HepG2 (cell line): Measurements from ENCODE around the gene CATSPERE. TPM values are rescaled to one million over a fixed set of nuclear protein-coding genes. Genes with fewer than 3 reads are reported as not detected.
"Not testable (repeated sequence)": the region's sequence is repeated elsewhere in the genome, so short reads cannot be mapped to it uniquely, and the experiment has no call there.

Source experiments
- ATAC-seq: fragments of 200-7000 bp; cut with Tn5 transposase; 3 replicates; pipeline ENCODE4 v1.9.1; 2020; ENCODE audit warnings: mild to moderate bottlenecking, moderate library complexity
- BruUV-seq: library from RNA; stranded (reverse); fragments of 400-500 nt; replicated peaks from 2 replicates; lab custom pipeline; 2021; lab: Mats Ljungman, UMichigan
- CTCF ChIA-PET: fragments of 300-600 bp; formaldehyde crosslinking; extraction: SDS; loops from one replicate; lab custom pipeline; 2021; ENCODE audit warnings: low total read pairs, inconsistent platforms, low intra/inter-chr PET ratio; lab: Yijun Ruan, JAX
- POLR2A ChIA-PET: fragments of 350-600 bp; sonication (Branson Sonifier 250); formaldehyde crosslinking; loops from one replicate; lab custom pipeline; 2020; ENCODE audit warnings: antibody characterized with exemption, inconsistent platforms; lab: Yijun Ruan, JAX
- DNase-seq: peaks from one replicate; pipeline ENCODE4 v3.0.0-alpha.2; 2015; ENCODE audit warnings: low spot score
- FAIRE-seq: peaks from 3 replicates; lab custom pipeline; 2011; peaks lifted over from hg19 to GRCh38; lab: Jason Lieb, UNC
- H2AFZ ChIP-seq: one replicate; pipeline ENCODE4 v1.6.1; 2011; ENCODE audit warnings: low read length, inconsistent platforms
- H3K27ac ChIP-seq: fragments of 300-600 bp; 3 replicates; pipeline ENCODE4 v1.8.0; 2011; ENCODE audit warnings: mixed run types, mild to moderate bottlenecking, mixed read lengths, low read length, inconsistent platforms; ENCODE audit not compliant: insufficient read depth; ENCODE audit errors: extremely low read length
- H3K27me3 ChIP-seq, 2 experiments: fragments of 200-600 bp in 1 of 2; 2 replicates in 1 of 2; 3 replicates in 1 of 2; pipeline versions ENCODE4 v1.6.0 to v1.8.0; 2011; ENCODE audit warnings: low read length in 2 of 2, mild to moderate bottlenecking in 2 of 2, moderate library complexity in 2 of 2, inconsistent platforms in 1 of 2; ENCODE audit not compliant: insufficient read depth in 2 of 2, control insufficient read depth in 1 of 2
- H3K36me3 ChIP-seq, 2 experiments: fragments of 200-600 bp in 1 of 2; replicated peaks in 1 of 2; 2 replicates in 1 of 2; 3 replicates in 1 of 2; pipeline versions ENCODE4 v1.5.1 to v1.8.0; 2011; ENCODE audit warnings: low read length in 2 of 2, inconsistent platforms in 1 of 2; ENCODE audit not compliant: insufficient read depth in 2 of 2, control insufficient read depth in 1 of 2
- H3K4me1 ChIP-seq: 2 replicates; pipeline ENCODE4 v1.5.1; 2012; ENCODE audit warnings: low read length, inconsistent platforms; ENCODE audit not compliant: insufficient read depth
- H3K4me2 ChIP-seq: 2 replicates; pipeline ENCODE4 v1.6.0; 2011; ENCODE audit warnings: low read depth, low read length, inconsistent platforms
- H3K4me3 ChIP-seq, 3 experiments: fragments of 200-600 bp in 1 of 3; sonication (generic), shearing (Covaris generic) in 1 of 3; replicated peaks in 1 of 3; 2 replicates each; pipeline ENCODE4 v1.5.1; 2011 to 2016; ENCODE audit warnings: low read length in 3 of 3, inconsistent platforms in 2 of 3, low read depth in 2 of 3, mild to moderate bottlenecking in 2 of 3, control low read depth in 1 of 3, mixed read lengths in 1 of 3; ENCODE audit not compliant: insufficient read depth in 1 of 3
- H3K79me2 ChIP-seq: one replicate; pipeline ENCODE4 v1.6.1; 2011; ENCODE audit warnings: low read length, inconsistent platforms; ENCODE audit not compliant: insufficient read depth
- H3K9ac ChIP-seq: 2 replicates; pipeline ENCODE4 v1.6.0; 2011; ENCODE audit warnings: mild to moderate bottlenecking, low read depth, low read length, inconsistent platforms; ENCODE audit not compliant: insufficient read depth
- H3K9me3 ChIP-seq: 2 replicates; pipeline ENCODE4 v1.5.1; 2012; ENCODE audit warnings: mild to moderate bottlenecking, low read length
- H4K20me1 ChIP-seq: 2 replicates; pipeline ENCODE4 v1.6.0; 2011; ENCODE audit warnings: inconsistent platforms, mild to moderate bottlenecking, low read length, moderate library complexity; ENCODE audit not compliant: insufficient read depth
- HMGXB3 ChIP-seq: sonication (generic); formaldehyde crosslinking; IDR thresholded peaks from 2 replicates; pipeline ENCODE4 v1.4.0; 2020; ENCODE audit warnings: missing genetic modification reagents, borderline replicate concordance
- HNF4A ChIP-seq: sonication (generic); formaldehyde crosslinking; IDR thresholded peaks from 2 replicates; pipeline ENCODE4 v1.4.0; 2020; ENCODE audit warnings: missing genetic modification reagents
- WGBS: methylation state at CpG from one replicate; pipeline ENCODE4 v1.1.6; 2017; ENCODE audit warnings: low lambda C conversion rate; 5-methylcytosine and 5-hydroxymethylcytosine counted together
- in situ Hi-C: cut with HindIII; loops from 2 replicates; pipeline ENCODE4 v1.10.0; 2017; ENCODE audit warnings: low pct_unique_long_range_greater_than_20kb; ENCODE audit not compliant: extremely low pct_ligation_motif_present
- intact Hi-C: fragments of 100-400 bp; cut with micrococcal nuclease; formaldehyde crosslinking; loops from one replicate; pipeline ENCODE4 v1.10.0; 2022; ENCODE audit not compliant: unreplicated experiment
- polyA plus RNA-seq, 8 experiments: library from polyadenylated mRNA; depleted of rRNA in 3 of 8; stranded (reverse) in 7 of 8; unstranded in 1 of 8; fragments of >200 nt; fragmentation: Illumina TruSeq in 4 of 8; extraction: Trizol in 4 of 8; gene quantifications; 2 replicates each; pipeline versions ENCODE4 v1.2.1 to v1.2.3, GENCODE V29; 2011 to 2016; ENCODE audit warnings: low read depth in 4 of 8, missing spikeins in 1 of 8, mixed read lengths in 1 of 8; ENCODE audit not compliant: insufficient read depth in 1 of 8
- total RNA-seq, 5 experiments: library from RNA; depleted of rRNA; stranded (reverse); fragments of >200 nt; fragmentation: Illumina TruSeq; extraction: Trizol; gene quantifications; 2 replicates each; pipeline ENCODE4 v1.2.3, GENCODE V29; 2016; ENCODE audit warnings: low read depth in 1 of 5

CATSPERE gene
- total and polyA plus RNA-seq, 2 of the 13 experiments (the other 11 are each of a cell fraction or from before 2014, with no cell fraction given): 0.34 to 0.51 TPM

GRCh38 chr1:244665771-244666217 is 204.7 kb downstream of the CATSPERE start (continued):
- TF ChIP-seq HMGXB3: no peak
- TF ChIP-seq, all 625 proteins: peak for 0

GRCh38 chr1:244666672-244667418 is 205.8 kb downstream of the CATSPERE start:
- H3K4me3 ChIP-seq, FAIRE-seq, H3K36me3 ChIP-seq, POLR2A ChIA-PET, H3K9ac ChIP-seq, CTCF ChIA-PET, H3K27ac ChIP-seq, H3K9me3 ChIP-seq, H3K27me3 ChIP-seq, intact Hi-C loops, BruUV-seq, H4K20me1 ChIP-seq, in situ Hi-C loops, H2AFZ ChIP-seq, H3K4me2 ChIP-seq, DNase-seq, ATAC-seq: not testable (repeated sequence)
- 0 out of 2 replicates have a peak, but pooled peaks have one; percentile 25 for TF ChIP-seq HNF4A (CRISPR knock-in tag)
- 94% methylated on average over 6 of the region's 6 CpGs for WGBS
- H3K79me2 ChIP-seq: peaks cover 53% of the 10 kb centered on the region
- peaks cover 28% of the 10 kb centered on the region for H3K4me1 ChIP-seq
